H1 (cell line): ENCODE results near the gene TPH2. TPM values are rescaled to one million over a fixed set of nuclear protein-coding genes. Genes with fewer than 3 reads are reported as not detected.

ENCODE experiments used
- CHD1 ChIP-seq: IDR thresholded peaks from 2 replicates; pipeline ENCODE4 v1.6.1; 2012; ENCODE audit warnings: low read depth, low read length, improper control_type of control experiment
- EGR1 ChIP-seq: IDR thresholded peaks from 2 replicates; pipeline ENCODE4 v1.6.1; 2011; ENCODE audit warnings: low read depth, low read length, borderline replicate concordance
- RXRA ChIP-seq: IDR thresholded peaks from 2 replicates; pipeline ENCODE4 v1.6.1; 2011; ENCODE audit warnings: low read depth, mild to moderate bottlenecking, low read length, moderate library complexity; ENCODE audit not compliant: insufficient read depth
- TCF12 ChIP-seq: IDR thresholded peaks from 2 replicates; pipeline ENCODE4 v1.6.1; 2011; ENCODE audit warnings: low read depth, mild to moderate bottlenecking, low read length
- polyA plus RNA-seq, 7 experiments: library from polyadenylated mRNA; depleted of rRNA in 3 of 7; stranded (reverse) in 5 of 7; unstranded in 2 of 7; fragments of >200 nt in 5 of 7; fragments of 200-250 nt in 2 of 7; gene quantifications; 1 replicate in 5 of 7; 2 replicates in 1 of 7; 4 replicates in 1 of 7; pipeline versions ENCODE4 v1.2.1 to v1.2.3, GENCODE V29; 2011 to 2013; ENCODE audit warnings: missing spikeins in 2 of 7, mixed read lengths in 2 of 7
- total RNA-seq: library from RNA; stranded (reverse); fragmentation: NEBNext Ultra II Directional; extraction: Animal tissue kit (Norgen Biotek cat#: 25700); gene quantifications from 2 replicates; pipeline ENCODE4 v1.2.1, GENCODE V29; 2021

Gene TPH2
- total and polyA plus RNA-seq, 2 of the 8 experiments (the other 6 are each of a cell fraction or from before 2014, with no cell fraction given) = 0.57 to 1.1 TPM

- TF ChIP-seq RXRA (no peak), EGR1 (no peak), TCF12 (no peak), CHD1 (no peak)
Measured at GRCh38 chr12:71942259-71942658, 3.6 kb downstream of the TPH2 start (continued).
